Measurements from ENCODE around the gene VEPH1. TPM values are rescaled to one million over a fixed set of nuclear protein-coding genes. Genes with fewer than 3 reads are reported as not detected.

VEPH1 gene
- total RNA-seq, 2 donors from 2014 or later: 0.15 to 3.9 TPM

DNA sequence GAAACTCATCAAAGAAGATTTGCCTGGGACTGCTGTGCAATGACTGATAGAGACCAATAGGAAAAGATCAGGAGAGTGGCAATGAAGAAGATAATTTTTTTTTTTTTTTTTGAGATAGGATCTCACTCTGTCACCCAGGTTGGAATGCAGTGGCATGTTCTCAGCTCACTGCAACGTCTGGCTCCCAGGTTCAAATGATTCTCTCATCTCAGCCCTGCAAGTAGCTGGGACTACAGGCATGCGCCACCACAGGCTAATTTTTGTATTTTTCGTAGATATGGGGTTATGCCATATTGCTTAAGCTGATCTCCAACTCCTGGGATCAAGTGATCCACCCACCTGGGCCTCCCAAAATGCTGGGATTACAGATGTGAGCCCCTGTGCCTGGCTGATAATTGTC, 226.4 kb downstream of the VEPH1 start:
- ATAC-seq: no peak
- H3K27me3 Mint-ChIP-seq: no peaks in the 10 kb centered on the region
- no peak overlapping the region for H3K4me3 Mint-ChIP-seq
- no peak overlapping the region for H3K27ac Mint-ChIP-seq
- no peaks in the 10 kb centered on the region for H3K4me1 Mint-ChIP-seq
- H3K36me3 Mint-ChIP-seq (ENCODE audit: low read depth): peaks cover 2% of the 10 kb centered on the region
- H3K9me3 ChIP-seq (ENCODE audit: control insufficient read depth, low read length, poor library complexity, severe bottlenecking): no peaks in the 10 kb centered on the region
- no peak for DNase-seq

DNA sequence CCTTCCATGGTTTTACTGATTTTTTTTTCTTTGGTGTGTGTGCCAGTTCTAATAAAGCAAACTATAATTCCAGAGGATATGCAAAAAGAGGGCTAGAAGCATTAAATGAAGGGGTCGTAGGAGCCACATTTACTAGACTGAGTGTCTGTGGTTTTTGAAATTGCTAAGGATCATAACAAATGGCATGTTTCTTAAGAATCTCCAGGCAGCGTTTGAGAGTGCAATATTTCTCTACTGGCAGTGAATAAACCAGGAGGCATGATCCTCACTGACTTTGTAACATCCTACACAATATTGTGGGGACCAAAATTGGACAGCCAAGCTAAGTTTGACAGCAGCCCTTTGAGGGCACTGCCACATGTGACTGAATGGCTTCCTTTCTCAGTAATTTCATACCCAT, 227.4 kb downstream of the VEPH1 start:
- no peaks in the 10 kb centered on the region for H3K4me1 Mint-ChIP-seq
- DNase-seq: no peak
- H3K36me3 Mint-ChIP-seq (ENCODE audit: low read depth): peaks cover 3% of the 10 kb centered on the region
- H3K4me3 Mint-ChIP-seq: no peak overlapping the region
- H3K9me3 ChIP-seq (ENCODE audit: control insufficient read depth, low read length, poor library complexity, severe bottlenecking): no peaks in the 10 kb centered on the region
- no peaks in the 10 kb centered on the region for H3K27me3 Mint-ChIP-seq
- no peak for ATAC-seq
- H3K27ac Mint-ChIP-seq: no peak overlapping the region

DNA sequence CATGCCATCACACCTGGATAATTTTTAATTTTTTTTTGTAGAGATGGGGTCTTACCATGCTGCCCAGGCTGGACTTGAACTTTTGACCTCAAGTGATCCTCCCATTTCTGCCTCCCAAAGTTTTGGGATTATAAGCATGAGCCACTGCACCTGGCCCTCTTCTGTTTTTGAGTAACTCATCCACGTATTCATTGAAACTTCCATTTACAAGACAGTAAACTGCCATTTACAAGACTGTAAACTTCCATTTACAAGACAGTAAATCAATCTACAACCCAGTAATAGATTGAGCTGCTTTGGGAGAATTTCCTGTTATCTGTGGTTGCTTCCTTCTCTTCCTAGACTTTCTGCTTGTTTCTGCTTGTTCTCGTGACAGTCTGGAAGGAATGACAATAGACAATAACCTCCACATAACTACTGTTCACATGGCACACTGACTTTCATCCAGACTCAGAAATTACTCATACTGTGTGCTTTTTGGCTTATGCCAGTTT, 228.5 kb downstream of the VEPH1 start:
- Mint-ChIP-seq H3K27ac (no peak overlapping the region), H3K4me1 (no peaks in the 10 kb centered on the region), H3K4me3 (no peak overlapping the region), H3K27me3 (no peaks in the 10 kb centered on the region), H3K36me3 (ENCODE audit: low read depth) (peaks cover 5% of the 10 kb centered on the region)
- no peaks in the 10 kb centered on the region for H3K9me3 ChIP-seq (ENCODE audit: control insufficient read depth, low read length, poor library complexity, severe bottlenecking)
- DNase-seq (no peak), ATAC-seq (no peak)

DNA sequence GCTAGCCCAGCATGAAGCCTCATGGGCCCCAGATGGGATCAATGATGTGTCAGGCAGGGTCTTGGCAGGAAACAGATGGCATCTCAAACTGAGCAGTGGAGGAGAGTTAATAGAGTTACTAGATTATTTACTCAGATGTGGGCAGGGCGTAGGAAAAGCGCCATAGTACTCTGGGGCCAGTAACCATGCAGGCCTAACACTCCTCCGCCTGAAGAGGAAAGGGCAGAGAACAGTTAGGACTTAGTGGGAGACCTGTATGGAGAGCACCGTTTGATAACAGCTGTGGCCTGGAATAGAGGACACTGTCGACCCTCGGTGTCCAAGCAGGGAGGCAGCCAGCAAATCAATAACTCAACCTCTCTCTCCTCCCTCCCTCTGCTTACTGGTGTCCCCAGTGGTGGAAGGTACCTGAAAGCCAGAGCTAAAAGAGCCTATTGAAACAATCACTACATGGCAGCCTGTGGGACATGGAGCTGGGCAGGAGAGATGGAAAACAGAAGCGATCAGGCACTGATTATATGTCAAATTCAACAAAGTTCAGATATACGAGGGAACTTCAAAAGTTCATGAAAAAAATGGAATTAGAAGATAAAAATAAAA, 231.8 kb downstream of the VEPH1 start:
- ATAC-seq: no peak
- Mint-ChIP-seq H3K4me1 (no peaks in the 10 kb centered on the region), H3K27ac (no peak overlapping the region), H3K4me3 (no peak overlapping the region), H3K36me3 (ENCODE audit: low read depth) (peaks cover 5% of the 10 kb centered on the region), H3K27me3 (no peaks in the 10 kb centered on the region)
- H3K9me3 ChIP-seq (ENCODE audit: control insufficient read depth, low read length, poor library complexity, severe bottlenecking): no peaks in the 10 kb centered on the region
- no peak for DNase-seq

DNA sequence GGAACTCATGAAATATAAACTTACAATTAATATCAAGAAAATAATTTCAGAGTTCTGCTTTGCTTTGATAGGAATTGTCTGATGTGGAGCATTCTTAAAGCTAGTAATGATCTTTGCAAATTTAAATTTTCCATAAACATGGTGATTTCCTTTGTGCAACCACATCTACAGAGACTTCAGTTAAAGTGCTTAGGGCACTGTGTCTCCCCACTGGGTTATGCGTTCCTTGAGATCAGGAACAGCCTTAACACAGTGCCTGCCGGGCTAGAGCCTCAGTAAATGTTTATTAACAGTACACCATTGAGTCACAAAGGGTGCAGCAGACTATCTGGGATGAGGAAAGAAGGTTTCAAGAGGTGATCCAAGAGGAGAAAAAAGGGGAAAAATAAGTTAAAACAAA, 235.2 kb downstream of the VEPH1 start:
- Mint-ChIP-seq H3K4me1 (no peaks in the 10 kb centered on the region), H3K4me3 (no peak overlapping the region)

DNA sequence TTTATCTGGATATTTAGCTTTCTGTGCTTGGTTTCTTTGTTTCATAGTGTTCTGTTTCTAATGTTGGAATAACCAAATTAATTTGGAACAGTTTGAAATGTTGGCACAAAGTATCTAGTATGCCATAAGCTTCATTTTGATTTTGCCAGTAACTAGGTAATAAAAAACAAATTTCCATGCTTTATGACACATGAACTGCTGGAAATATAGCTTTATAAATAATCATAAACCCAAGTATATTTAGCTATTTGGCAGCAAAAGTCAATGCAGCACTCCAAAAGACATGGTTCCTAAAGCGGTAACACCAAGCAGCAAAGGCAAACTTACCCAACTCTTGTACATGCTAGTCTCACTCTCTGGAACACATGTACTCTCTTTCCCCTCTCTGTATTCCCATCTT, 237.3 kb downstream of the VEPH1 start:
- peaks cover 6% of the 10 kb centered on the region for H3K36me3 Mint-ChIP-seq (ENCODE audit: low read depth)
- no peaks in the 10 kb centered on the region for H3K4me1 Mint-ChIP-seq
- H3K27me3 Mint-ChIP-seq: no peaks in the 10 kb centered on the region
- H3K27ac Mint-ChIP-seq: no peak overlapping the region
- ATAC-seq: no peak
- no peak overlapping the region for H3K4me3 Mint-ChIP-seq
- H3K9me3 ChIP-seq (ENCODE audit: control insufficient read depth, low read length, poor library complexity, severe bottlenecking): no peaks in the 10 kb centered on the region
- no peak for DNase-seq

More for the DNA sequence above, 235.2 kb downstream of the VEPH1 start:
- no peaks in the 10 kb centered on the region for H3K9me3 ChIP-seq (ENCODE audit: control insufficient read depth, low read length, poor library complexity, severe bottlenecking)
- Mint-ChIP-seq H3K36me3 (ENCODE audit: low read depth) (peaks cover 3% of the 10 kb centered on the region), H3K27ac (no peak overlapping the region), H3K27me3 (no peaks in the 10 kb centered on the region)
- ATAC-seq (no peak), DNase-seq (no peak)

GRCh38 chr3:157263027-157263426, 240.2 kb downstream of the VEPH1 start:
- no peak for ATAC-seq
- H3K27ac Mint-ChIP-seq: no peak overlapping the region

GRCh38 chr3:157261000-157261399, 242.2 kb downstream of the VEPH1 start:
- no peak for ATAC-seq
- H3K4me3 Mint-ChIP-seq: no peak overlapping the region
- H3K27ac Mint-ChIP-seq: no peak overlapping the region
- H3K27me3 Mint-ChIP-seq: no peaks in the 10 kb centered on the region
- no peaks in the 10 kb centered on the region for H3K4me1 Mint-ChIP-seq
- peaks cover 6% of the 10 kb centered on the region for H3K36me3 Mint-ChIP-seq (ENCODE audit: low read depth)
- no peaks in the 10 kb centered on the region for H3K9me3 ChIP-seq (ENCODE audit: control insufficient read depth, low read length, poor library complexity, severe bottlenecking)
- no peak for DNase-seq

More at GRCh38 chr3:157263027-157263426, 240.2 kb downstream of the VEPH1 start:
- no peaks in the 10 kb centered on the region for H3K4me1 Mint-ChIP-seq
- peaks cover 6% of the 10 kb centered on the region for H3K36me3 Mint-ChIP-seq (ENCODE audit: low read depth)
- no peak overlapping the region for H3K4me3 Mint-ChIP-seq
- H3K9me3 ChIP-seq (ENCODE audit: control insufficient read depth, low read length, poor library complexity, severe bottlenecking): no peaks in the 10 kb centered on the region
- no peaks in the 10 kb centered on the region for H3K27me3 Mint-ChIP-seq
- DNase-seq: no peak

DNA sequence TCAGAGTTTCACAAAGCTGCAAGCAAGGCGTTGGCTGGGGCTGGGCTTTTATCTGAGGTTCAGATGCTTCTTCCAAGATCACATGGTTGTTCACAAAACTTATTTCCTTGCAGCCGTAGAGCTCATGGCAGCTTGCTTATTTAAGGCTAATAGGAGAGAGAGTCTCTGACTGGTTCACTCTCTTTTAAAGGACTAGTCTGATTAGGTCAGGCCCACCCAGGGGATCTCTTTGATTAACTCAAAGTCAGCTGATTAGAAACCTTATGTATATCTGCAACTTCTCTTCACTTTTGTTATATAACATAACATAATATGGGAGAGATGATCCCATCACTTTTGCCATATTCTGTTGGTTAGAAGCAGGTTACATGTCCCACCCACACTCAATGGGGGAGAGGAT, 243.4 kb downstream of the VEPH1 start:
- no peaks in the 10 kb centered on the region for H3K4me1 Mint-ChIP-seq
- DNase-seq: no peak
- H3K9me3 ChIP-seq (ENCODE audit: control insufficient read depth, low read length, poor library complexity, severe bottlenecking): no peaks in the 10 kb centered on the region
- H3K27me3 Mint-ChIP-seq: no peaks in the 10 kb centered on the region
- no peak overlapping the region for H3K27ac Mint-ChIP-seq
- no peak for ATAC-seq
- peaks cover 6% of the 10 kb centered on the region for H3K36me3 Mint-ChIP-seq (ENCODE audit: low read depth)
- no peak overlapping the region for H3K4me3 Mint-ChIP-seq

DNA sequence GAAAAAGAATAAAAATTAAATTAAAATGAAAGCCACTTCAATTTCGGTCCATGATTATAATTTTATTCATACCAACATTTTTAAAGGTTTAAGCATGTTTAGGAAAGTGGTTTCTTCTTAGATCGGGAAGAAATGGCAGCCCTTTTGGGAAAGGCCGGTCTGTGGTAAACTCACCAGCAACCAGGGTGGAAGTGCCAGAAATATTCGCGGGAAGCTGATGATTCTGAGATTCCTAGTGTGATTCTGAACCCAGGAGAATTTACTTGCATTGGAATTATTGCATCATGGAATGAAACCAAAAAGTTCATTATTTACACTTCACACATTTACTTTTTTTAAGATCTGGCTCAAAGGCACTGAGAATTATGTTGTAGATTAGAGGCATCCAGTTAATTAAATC, 246.1 kb downstream of the VEPH1 start:
- H3K27me3 Mint-ChIP-seq: no peaks in the 10 kb centered on the region
- no peak overlapping the region for H3K27ac Mint-ChIP-seq
- ATAC-seq (no peak), DNase-seq (no peak)
- no peaks in the 10 kb centered on the region for H3K4me1 Mint-ChIP-seq
- H3K9me3 ChIP-seq (ENCODE audit: control insufficient read depth, low read length, poor library complexity, severe bottlenecking): no peaks in the 10 kb centered on the region
- H3K4me3 Mint-ChIP-seq: no peak overlapping the region
- peaks cover 6% of the 10 kb centered on the region for H3K36me3 Mint-ChIP-seq (ENCODE audit: low read depth)

GRCh38 chr3:157255797-157256196, 247.4 kb downstream of the VEPH1 start:
- H3K27ac Mint-ChIP-seq: no peak overlapping the region

GRCh38 chr3:157251685-157252084, 251.5 kb downstream of the VEPH1 start:
- no peaks in the 10 kb centered on the region for H3K36me3 Mint-ChIP-seq (ENCODE audit: low read depth)
- ATAC-seq (no peak), DNase-seq (no peak)
- H3K9me3 ChIP-seq (ENCODE audit: control insufficient read depth, low read length, poor library complexity, severe bottlenecking): no peaks in the 10 kb centered on the region
- no peak overlapping the region for H3K4me3 Mint-ChIP-seq
- H3K4me1 Mint-ChIP-seq: no peaks in the 10 kb centered on the region
- H3K27me3 Mint-ChIP-seq: no peaks in the 10 kb centered on the region
- H3K27ac Mint-ChIP-seq: no peak overlapping the region

More at GRCh38 chr3:157255797-157256196, 247.4 kb downstream of the VEPH1 start:
- Mint-ChIP-seq H3K27me3 (no peaks in the 10 kb centered on the region), H3K4me3 (no peak overlapping the region), H3K4me1 (no peaks in the 10 kb centered on the region), H3K36me3 (ENCODE audit: low read depth) (peaks cover 2% of the 10 kb centered on the region)
- ATAC-seq (no peak), DNase-seq (no peak)
- H3K9me3 ChIP-seq (ENCODE audit: control insufficient read depth, low read length, poor library complexity, severe bottlenecking): no peaks in the 10 kb centered on the region

- ATAC-seq (no peak), DNase-seq (no peak)
- H3K4me1 Mint-ChIP-seq: no peaks in the 10 kb centered on the region
- no peaks in the 10 kb centered on the region for H3K27me3 Mint-ChIP-seq
- no peak overlapping the region for H3K4me3 Mint-ChIP-seq
- no peaks in the 10 kb centered on the region for H3K9me3 ChIP-seq (ENCODE audit: control insufficient read depth, low read length, poor library complexity, severe bottlenecking)
- no peaks in the 10 kb centered on the region for H3K36me3 Mint-ChIP-seq (ENCODE audit: low read depth)
- H3K27ac Mint-ChIP-seq: no peak overlapping the region
Measured at GRCh38 chr3:157249606-157250005, 253.6 kb downstream of the VEPH1 start.
